Breast epithelium (tissue), 3 donors: ENCODE results near the gene DNAAF8.

Source experiments
- POLR2A ChIP-seq: fragments of 450-650 bp; IDR thresholded peaks from one replicate; pipeline ENCODE4 v1.6.1; 2016; ENCODE audit warnings: antibody characterized with exemption, mild to moderate bottlenecking, moderate library complexity
- POLR2AphosphoS5 ChIP-seq, 3 donors: sonication (generic); formaldehyde crosslinking; IDR thresholded peaks; one replicate each; pipeline ENCODE4 v1.6.1; 2017; ENCODE audit warnings: antibody characterized with exemption in 3 of 3
- TF ChIP-seq, protein P1 (sequence below), 3 donors: fragments of 450-650 bp; IDR thresholded peaks; one replicate each; pipeline ENCODE4 v1.5.1; 2016 to 2017; ENCODE audit warnings: antibody characterized with exemption in 3 of 3, mild to moderate bottlenecking in 3 of 3, moderate library complexity in 3 of 3

GRCh38 chr16:4783951-4784336 lies 49.6 kb downstream of the DNAAF8 start:
- TF ChIP-seq, protein P1, sequence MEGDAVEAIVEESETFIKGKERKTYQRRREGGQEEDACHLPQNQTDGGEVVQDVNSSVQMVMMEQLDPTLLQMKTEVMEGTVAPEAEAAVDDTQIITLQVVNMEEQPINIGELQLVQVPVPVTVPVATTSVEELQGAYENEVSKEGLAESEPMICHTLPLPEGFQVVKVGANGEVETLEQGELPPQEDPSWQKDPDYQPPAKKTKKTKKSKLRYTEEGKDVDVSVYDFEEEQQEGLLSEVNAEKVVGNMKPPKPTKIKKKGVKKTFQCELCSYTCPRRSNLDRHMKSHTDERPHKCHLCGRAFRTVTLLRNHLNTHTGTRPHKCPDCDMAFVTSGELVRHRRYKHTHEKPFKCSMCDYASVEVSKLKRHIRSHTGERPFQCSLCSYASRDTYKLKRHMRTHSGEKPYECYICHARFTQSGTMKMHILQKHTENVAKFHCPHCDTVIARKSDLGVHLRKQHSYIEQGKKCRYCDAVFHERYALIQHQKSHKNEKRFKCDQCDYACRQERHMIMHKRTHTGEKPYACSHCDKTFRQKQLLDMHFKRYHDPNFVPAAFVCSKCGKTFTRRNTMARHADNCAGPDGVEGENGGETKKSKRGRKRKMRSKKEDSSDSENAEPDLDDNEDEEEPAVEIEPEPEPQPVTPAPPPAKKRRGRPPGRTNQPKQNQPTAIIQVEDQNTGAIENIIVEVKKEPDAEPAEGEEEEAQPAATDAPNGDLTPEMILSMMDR (IDR thresholded peaks at IDR 0.05) = no peak
- TF ChIP-seq POLR2AphosphoS5 (IDR thresholded peaks at IDR 0.05) = no peak
- no peak for TF ChIP-seq POLR2A
